Measurements from ENCODE around the gene GPD2. TPM values are rescaled to one million over a fixed set of nuclear protein-coding genes. Genes with fewer than 3 reads are reported as not detected.

GPD2 gene
- total and polyA plus RNA-seq, 10 of the 15 experiments (the other 5 are each of a cell fraction or from before 2014, with no cell fraction given): 10.0 to 73.5 (median 43.4) TPM

DNA sequence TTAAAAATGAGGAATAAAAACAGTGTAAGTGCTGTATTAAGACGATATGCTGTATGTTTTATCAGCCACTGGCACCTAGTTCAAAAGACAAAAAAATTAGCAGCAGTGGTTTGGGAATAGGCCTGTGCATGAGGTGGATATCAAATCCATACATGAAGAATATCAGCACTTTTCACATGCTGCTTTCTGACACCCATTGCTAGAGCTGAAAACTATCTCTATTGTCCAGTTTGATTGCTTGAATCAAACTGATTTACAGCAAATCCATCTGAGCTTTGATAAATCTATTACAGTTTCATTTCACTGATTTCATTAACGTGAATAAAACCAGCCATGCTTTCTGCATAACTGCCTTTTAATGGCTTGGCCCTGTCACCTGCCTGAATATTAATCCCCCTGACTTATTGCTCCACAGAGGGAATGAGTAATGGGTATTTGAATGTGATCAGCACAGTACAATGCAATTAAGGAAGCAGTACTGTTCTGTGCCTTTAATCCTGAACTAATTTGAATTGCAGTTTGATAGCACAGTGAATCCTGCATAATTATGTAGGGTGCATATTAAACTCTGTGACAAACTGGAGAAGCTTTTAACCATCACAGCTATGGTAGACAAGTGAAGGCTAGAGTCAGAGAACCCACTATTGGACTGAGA is 154.0 kb downstream of the GPD2 start (continued):
- TF ChIP-seq IRF5 (IDR thresholded peaks at IDR 0.05; ENCODE audit: borderline replicate concordance): no peak
- TF ChIP-seq MEF2B (IDR thresholded peaks at IDR 0.05; ENCODE audit: partially characterized antibody, poor library complexity, severe bottlenecking): no peak
- no peak for TF ChIP-seq HDAC6 (IDR thresholded peaks at IDR 0.05; ENCODE audit: unreplicated experiment)
- TF ChIP-seq ZSCAN29 (IDR thresholded peaks at IDR 0.05): no peak
- no peak for TF ChIP-seq SPI1 (IDR thresholded peaks at IDR 0.05; ENCODE audit: borderline replicate concordance, insufficient read depth, low read depth, low read length)
- TF ChIP-seq ZNF687 (IDR thresholded peaks at IDR 0.05): no peak

Data from GM12878 (cell line).